ENCODE data around the gene ADAM33. TPM values are rescaled to one million over a fixed set of nuclear protein-coding genes. Genes with fewer than 3 reads are reported as not detected.

ADAM33 gene
- total RNA-seq, 1 donor from 2014 or later: 11.7 TPM

DNA sequence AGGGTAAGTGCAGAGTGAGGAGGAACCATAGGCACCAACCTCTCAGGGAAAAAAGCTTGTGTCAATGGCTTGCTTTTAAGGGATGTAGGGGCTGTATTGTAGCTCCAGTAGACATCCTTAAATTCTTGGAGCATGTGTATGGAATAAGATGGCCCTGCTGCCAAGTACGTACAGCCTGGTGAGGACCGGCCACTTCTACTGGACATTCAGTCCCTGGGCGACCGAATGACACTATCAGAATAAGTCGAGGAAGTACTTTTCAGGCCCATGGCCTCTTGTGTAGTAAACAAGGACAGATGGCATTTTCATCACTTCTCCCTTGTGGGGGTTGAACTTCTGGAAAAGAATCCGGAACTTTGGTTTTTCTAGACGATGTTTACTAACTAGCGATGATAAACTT is 51.4 kb downstream of the ADAM33 start:
- ATAC-seq (peak in 1 of 2 donors; percentile 16), DNase-seq (no peak)
- Histone ChIP-seq H3K9me3 (no peaks in the 10 kb centered on the region), H3K27ac (no peak overlapping the region), H3K36me3 (peaks cover 5% of the 10 kb centered on the region), H3K27me3 (ENCODE audit: low read depth) (no peaks in the 10 kb centered on the region), H3K4me3 (no peak overlapping the region), H3K4me1 (no peaks in the 10 kb centered on the region)
- intact Hi-C loops (cut with DNase I): no loop called here
- TF ChIP-seq, protein P1, sequence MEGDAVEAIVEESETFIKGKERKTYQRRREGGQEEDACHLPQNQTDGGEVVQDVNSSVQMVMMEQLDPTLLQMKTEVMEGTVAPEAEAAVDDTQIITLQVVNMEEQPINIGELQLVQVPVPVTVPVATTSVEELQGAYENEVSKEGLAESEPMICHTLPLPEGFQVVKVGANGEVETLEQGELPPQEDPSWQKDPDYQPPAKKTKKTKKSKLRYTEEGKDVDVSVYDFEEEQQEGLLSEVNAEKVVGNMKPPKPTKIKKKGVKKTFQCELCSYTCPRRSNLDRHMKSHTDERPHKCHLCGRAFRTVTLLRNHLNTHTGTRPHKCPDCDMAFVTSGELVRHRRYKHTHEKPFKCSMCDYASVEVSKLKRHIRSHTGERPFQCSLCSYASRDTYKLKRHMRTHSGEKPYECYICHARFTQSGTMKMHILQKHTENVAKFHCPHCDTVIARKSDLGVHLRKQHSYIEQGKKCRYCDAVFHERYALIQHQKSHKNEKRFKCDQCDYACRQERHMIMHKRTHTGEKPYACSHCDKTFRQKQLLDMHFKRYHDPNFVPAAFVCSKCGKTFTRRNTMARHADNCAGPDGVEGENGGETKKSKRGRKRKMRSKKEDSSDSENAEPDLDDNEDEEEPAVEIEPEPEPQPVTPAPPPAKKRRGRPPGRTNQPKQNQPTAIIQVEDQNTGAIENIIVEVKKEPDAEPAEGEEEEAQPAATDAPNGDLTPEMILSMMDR (IDR thresholded peaks at IDR 0.05): no peak

DNA sequence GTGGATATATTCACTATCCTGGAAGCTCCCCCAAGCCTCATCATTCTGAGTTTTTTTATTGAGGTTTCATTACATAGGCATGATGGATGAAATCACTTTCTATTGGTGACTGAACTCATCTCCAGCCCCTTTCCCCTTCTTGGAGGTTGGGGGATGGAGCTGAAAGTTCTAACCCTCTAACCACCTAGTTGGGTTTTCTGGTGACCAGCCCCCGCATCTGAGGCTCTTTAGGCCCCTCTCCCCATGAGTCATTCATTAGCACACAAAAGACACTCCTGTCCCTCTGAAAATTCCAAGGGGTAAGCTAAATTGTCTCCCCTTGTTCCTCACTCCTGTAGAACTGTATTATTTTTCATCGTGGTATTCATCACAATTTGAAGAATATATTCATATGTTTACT is 51.9 kb downstream of the ADAM33 start:
- Histone ChIP-seq H3K27ac (no peak overlapping the region), H3K9me3 (no peaks in the 10 kb centered on the region), H3K4me3 (no peak overlapping the region), H3K27me3 (ENCODE audit: low read depth) (no peaks in the 10 kb centered on the region), H3K36me3 (peaks cover 10% of the 10 kb centered on the region), H3K4me1 (no peaks in the 10 kb centered on the region)
- DNase-seq (no peak), ATAC-seq (no peak)
- intact Hi-C loops (cut with DNase I): no loop called here
- TF ChIP-seq, protein P1 (IDR thresholded peaks at IDR 0.05): no peak

DNA sequence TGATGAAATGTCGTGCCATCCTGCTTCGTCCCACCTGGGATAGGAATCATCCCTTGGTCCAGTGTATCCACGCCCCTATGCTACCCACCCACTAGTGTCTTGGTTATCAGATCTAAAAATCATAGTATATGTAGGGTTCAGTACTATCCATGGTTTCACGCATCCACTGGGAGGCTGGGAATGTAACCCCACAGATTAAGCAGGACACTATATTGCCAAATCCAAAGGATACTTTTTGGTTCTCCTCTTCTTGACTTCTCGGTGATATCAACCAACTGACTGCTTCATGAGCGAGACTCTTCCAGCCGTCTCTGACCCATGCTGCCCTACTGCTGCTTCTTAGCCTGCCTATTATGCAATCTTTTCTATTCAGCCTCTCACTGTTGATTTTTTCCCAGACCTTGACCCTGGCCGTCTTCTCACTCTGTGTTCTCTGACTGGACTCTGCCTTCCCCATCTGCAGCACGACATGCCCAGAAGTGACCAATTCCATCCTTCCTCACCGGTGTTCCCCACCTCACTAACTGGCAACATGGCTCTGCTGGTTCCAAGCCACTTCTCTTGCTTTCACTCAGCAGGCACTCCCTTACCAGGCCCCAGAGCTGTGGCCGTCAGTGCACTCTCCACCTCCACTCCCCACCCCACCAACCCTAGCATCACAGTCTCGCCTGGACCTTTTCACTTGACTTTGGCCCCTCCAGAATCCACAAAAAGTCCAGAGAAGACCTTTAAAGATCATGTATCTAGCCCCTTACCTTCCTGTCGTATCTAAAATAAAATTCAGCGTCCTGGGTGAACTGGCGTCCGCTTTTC is 53.1 kb downstream of the ADAM33 start:
- no peak overlapping the region for H3K27ac ChIP-seq

DNA sequence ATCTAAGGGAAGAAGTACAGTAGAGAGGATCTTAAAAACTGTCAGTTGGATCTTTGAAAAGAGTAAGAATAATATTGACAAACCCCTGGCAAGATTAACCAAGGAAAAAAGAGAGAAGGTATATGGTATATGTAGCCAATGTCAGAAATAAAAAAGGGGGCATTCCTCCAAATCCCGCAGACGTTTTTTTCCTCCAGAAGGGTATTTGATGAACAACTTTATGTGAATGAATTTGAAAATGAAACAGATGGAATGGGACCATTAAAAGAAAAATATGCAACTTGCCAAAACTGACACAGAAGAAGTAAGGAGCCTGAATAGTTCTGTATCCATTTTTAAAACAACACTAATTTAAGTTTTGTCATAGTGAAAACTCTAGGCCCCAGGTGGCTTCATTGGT is 54.3 kb downstream of the ADAM33 start:
- no peak overlapping the region for H3K4me3 ChIP-seq
- no peak for ATAC-seq
- no peaks in the 10 kb centered on the region for H3K9me3 ChIP-seq
- H3K27me3 ChIP-seq (ENCODE audit: low read depth): no peaks in the 10 kb centered on the region
- peaks cover 15% of the 10 kb centered on the region for H3K36me3 ChIP-seq
- no peak overlapping the region for H3K27ac ChIP-seq
- no peaks in the 10 kb centered on the region for H3K4me1 ChIP-seq
- TF ChIP-seq, protein P1 (IDR thresholded peaks at IDR 0.05): no peak
- DNase-seq: no peak
- intact Hi-C loops (cut with DNase I): no loop called here

More for the DNA sequence above, 53.1 kb downstream of the ADAM33 start:
- H3K4me3 ChIP-seq: no peak overlapping the region
- TF ChIP-seq, protein P1 (IDR thresholded peaks at IDR 0.05): no peak
- H3K36me3 ChIP-seq: peaks cover 15% of the 10 kb centered on the region
- no peaks in the 10 kb centered on the region for H3K9me3 ChIP-seq
- no peaks in the 10 kb centered on the region for H3K4me1 ChIP-seq
- ATAC-seq (no peak), DNase-seq (no peak)
- H3K27me3 ChIP-seq (ENCODE audit: low read depth): no peaks in the 10 kb centered on the region
- intact Hi-C loops (cut with DNase I): no loop called here

DNA sequence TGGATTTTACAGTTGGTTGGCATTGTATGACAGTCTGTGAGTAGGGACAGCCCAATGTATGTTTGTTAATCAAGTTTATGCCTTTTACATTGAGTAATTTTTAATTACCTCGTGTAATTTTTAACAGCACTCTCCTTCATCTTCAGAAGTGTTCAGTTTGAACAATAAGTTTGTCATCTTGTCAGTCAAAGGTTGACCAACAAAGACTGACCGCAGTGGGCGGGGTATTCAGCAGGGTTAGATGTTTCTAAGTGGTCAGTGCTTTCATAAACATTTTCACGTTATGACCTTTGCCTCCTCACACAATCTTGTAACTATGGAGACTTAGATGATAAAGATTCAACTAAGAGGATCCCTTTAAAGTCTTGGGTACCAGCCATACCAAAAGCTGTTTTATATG is 59.4 kb downstream of the ADAM33 start:
- H3K4me3 ChIP-seq: no peak overlapping the region
- peaks cover 15% of the 10 kb centered on the region for H3K36me3 ChIP-seq
- ATAC-seq: no peak
- intact Hi-C loops (cut with DNase I): no loop called here
- H3K27ac ChIP-seq: no peak overlapping the region
- H3K27me3 ChIP-seq (ENCODE audit: low read depth): no peaks in the 10 kb centered on the region
- TF ChIP-seq, protein P1 (IDR thresholded peaks at IDR 0.05): no peak
- no peak for DNase-seq
- H3K4me1 ChIP-seq: no peaks in the 10 kb centered on the region
- no peaks in the 10 kb centered on the region for H3K9me3 ChIP-seq
